NCI-H1417 (cell line): Measurements from ENCODE around the gene ATG9A.
"Not testable (repeated sequence)": the region's sequence is repeated elsewhere in the genome, so short reads cannot be mapped to it uniquely, and the experiment has no call there.

ENCODE experiments used
- DNase-seq, 3 experiments: peaks; one replicate each; lab custom pipeline; 2025; lab: John Stamatoyannopoulos, UW

ATG9A gene, protein sequence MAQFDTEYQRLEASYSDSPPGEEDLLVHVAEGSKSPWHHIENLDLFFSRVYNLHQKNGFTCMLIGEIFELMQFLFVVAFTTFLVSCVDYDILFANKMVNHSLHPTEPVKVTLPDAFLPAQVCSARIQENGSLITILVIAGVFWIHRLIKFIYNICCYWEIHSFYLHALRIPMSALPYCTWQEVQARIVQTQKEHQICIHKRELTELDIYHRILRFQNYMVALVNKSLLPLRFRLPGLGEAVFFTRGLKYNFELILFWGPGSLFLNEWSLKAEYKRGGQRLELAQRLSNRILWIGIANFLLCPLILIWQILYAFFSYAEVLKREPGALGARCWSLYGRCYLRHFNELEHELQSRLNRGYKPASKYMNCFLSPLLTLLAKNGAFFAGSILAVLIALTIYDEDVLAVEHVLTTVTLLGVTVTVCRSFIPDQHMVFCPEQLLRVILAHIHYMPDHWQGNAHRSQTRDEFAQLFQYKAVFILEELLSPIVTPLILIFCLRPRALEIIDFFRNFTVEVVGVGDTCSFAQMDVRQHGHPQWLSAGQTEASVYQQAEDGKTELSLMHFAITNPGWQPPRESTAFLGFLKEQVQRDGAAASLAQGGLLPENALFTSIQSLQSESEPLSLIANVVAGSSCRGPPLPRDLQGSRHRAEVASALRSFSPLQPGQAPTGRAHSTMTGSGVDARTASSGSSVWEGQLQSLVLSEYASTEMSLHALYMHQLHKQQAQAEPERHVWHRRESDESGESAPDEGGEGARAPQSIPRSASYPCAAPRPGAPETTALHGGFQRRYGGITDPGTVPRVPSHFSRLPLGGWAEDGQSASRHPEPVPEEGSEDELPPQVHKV

GRCh38 chr2:219229305-219230058, at the start of gene ATG9A, which contains the start of gene ANKZF1:
ATG9A (minus strand) TSS chr2:219229636; CDS start chr2:219228024, 1,612 bp downstream.
ANKZF1 (plus strand) TSS chr2:219229806; CDS start chr2:219230258, 452 bp downstream.
- peak; percentile 95 to 99 (median 98) for DNase-seq

GRCh38 chr2:219278655-219279150, 49.3 kb upstream of the ATG9A start:
- DNase-seq = no peak

- peak; percentile 61 to 83 (median 65) for DNase-seq
Observed at GRCh38 chr2:219277703-219278654, 48.5 kb upstream of the ATG9A start.

DNA sequence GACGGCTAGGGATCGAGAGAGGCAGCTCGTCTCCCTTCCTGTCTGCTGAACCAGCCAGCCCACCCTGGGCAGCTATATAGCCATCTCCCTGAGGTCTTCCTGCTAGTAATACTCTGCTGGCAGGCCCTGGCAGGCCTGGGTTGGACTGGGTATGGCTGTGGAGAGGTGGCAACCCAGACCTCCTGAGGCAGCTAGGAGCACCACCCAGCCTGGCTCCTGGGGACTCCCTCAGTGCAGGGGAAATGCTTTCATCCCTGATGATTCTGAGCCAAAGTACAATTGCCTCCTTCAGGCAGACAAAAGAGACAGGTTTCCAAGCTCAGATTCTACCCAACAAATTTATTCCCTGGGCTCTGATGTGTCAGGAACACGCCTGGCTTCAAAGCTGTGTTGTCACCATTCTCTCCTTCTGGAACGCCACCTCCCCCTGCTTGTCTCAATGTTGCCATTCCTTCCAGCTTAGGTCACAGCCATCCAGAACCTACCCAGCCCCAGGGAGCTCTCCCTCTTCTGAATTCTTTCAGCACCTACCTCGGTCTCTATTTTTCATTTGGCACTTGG, 45.0 kb upstream of the ATG9A start:
- DNase-seq = no peak

DNA sequence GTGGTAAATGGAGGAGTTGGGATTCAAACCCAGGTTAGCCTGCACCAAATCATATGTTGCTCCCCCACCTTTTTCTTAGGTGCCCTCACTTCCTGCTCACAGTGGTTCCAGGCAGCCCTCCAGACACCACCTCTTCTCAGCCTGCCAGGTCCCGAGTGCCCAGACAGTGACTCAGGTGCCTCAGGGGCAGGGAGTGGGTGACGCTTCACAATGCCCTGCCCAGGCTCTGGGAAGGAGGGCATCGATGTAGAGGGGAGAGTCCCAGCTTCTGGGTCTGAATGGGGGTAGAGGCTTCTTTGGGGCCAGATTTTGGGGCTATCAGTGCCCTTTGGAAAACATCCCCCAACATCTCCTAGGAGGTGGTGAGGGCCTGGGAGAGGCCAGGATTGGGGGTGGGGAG, 44.5 kb upstream of the ATG9A start:
- DNase-seq = no peak

DNA sequence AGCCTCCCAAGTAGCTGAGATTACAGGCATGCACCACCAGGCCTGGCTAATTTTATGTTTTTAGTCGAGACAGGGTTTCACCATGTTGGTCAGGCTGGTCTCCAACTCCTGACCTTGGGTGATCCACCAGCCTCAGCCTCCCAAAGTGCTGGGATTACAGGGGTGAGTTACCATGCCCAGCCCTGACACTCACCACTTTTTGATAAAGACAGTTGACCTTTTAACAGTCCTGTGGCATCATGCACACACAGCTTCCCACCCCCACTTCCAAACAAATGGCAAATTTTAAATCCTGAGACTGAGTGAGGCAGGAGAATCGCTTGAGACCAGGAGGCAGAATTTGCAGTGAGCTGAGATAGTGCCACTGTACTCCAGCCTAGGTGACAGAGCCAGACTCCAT, 43.6 kb upstream of the ATG9A start:
- DNase-seq = no peak

DNA sequence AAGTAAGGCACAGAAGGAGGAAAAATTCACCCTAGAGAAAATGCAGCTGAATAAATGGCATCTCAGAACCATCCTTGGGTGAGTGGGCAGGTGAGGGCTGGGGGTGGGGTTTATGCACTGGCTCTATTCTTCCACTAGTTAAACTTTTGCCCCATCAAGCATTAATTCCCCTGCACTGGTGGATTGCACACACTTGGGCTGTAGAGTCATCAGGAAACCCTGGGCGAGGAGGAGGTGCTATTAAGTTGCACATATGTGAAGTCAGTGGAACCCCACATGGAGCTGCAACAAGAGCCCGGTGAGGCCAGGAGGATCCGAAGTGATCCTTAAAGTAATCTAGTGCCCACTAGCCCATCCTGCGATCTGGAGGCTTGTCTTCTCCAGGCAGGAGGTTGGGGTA, 42.9 kb upstream of the ATG9A start:
- DNase-seq = no peak

DNA sequence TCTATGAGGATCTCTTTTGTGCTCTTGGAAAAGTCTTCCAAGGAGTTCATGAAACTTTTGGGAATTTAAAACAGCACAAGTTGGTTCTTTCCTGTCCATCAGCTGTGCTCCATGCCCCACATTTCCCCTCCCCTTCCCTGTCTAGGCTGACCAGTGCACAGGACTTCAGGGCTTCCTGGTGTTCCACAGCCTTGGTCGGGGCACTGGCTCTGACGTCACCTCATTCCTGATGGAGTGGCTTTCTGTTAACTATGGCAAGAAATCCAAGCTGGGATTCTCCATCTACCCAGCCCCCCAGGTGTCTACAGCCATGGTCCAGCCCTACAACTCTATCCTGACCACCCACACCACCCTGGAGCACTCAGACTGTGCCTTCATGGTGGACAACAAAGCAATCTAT, 41.6 kb upstream of the ATG9A start:
- no peak for DNase-seq

- no peak for DNase-seq
Observed at GRCh38 chr2:219270055-219270372, 40.6 kb upstream of the ATG9A start.

DNA sequence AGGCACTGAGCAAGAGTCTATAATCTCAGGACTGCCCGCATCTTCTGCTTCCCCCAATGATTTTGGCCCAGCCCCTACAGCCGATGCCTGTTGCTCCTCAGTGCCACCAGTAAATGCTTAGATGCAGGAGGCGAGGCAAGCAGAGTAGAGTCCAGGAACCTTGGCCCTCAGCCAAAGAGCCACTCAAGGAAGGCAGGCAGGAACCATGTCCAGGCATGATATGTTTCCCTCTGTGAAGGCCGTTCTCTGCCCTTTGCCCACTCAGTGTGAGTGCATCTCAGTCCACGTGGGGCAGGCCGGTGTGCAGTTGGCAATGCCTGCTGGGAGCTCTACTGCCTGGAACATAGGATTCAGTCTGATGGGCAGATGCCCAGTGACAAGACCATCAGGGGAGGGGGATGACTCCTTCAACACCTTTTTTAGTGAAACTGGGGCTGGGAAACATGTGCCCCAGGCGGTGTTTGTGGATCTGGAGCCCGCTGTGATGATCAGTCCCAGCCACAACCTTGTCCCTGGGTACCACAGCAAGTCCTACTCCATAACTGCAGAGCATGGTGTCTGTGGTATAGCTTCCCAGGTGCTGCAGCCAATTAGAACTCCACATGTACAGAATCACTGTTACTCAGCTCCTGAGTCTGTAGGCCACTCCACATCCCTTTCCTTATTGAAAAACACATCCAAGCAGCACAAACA, 40.1 kb upstream of the ATG9A start:
- peak; percentile 28 to 79 (median 64) for DNase-seq

- DNase-seq = no peak
Observed at GRCh38 chr2:219268294-219268693, 38.9 kb upstream of the ATG9A start.

- no peak for DNase-seq
Observed at GRCh38 chr2:219266886-219267285, 37.5 kb upstream of the ATG9A start.

DNA sequence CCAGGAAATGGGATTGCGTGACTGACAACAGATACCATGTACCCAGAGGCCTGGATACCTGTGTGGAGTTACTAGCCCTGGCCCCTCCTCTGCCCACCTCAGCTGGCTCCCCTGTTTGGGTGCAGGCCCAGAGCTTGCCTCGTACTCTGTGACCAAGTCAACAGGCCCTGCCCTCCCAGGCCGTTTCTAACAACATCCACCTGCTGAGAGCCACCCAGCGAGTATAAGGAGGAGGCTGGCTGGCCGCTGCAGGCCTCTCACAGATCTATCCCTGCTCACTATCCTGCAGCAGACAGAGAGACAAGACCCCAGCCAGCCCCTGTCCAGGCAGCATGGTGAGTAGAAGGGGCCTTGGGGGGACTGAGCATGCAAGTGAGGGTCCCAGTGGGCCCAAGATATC, 36.8 kb upstream of the ATG9A start:
- no peak for DNase-seq

DNA sequence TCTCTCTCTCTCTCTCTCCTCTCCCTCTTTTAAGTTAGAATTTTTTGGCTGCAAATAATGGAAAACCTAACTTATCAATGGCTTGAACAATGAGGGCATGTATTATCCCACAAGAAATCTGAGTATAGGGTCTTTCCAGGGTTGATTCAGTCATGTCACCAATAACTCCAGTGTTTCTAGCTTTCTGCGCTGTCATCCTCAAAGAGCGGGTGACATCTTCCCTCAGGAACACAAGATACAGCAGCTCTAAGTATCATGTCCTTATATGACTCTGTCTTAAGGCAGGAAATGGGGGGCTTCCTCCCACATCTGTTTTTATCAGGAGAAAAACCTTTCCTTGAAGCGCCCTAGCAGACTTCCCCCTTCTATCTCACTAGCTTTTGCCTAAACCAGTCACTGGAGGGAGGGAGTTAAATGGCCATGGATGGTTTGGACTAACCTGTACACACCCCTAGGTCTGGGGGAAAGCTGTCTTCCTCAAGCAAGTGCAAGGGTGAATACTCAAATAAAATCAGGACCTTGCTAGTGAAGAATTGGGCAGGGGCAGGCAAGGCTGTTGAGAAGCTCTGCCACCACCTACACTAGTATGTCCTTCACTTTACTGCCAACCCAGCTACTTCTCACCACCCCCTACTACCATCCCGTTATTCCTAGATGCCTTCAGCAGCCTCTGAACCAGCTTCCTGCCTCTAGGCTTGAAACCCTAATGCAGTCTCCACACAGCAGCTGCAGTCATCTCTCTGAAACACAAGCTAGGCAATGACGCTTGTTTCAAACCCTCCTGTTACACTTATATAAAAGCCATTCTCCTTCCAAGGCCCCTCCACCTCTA, 31.8 kb upstream of the ATG9A start:
- no peak for DNase-seq

DNA sequence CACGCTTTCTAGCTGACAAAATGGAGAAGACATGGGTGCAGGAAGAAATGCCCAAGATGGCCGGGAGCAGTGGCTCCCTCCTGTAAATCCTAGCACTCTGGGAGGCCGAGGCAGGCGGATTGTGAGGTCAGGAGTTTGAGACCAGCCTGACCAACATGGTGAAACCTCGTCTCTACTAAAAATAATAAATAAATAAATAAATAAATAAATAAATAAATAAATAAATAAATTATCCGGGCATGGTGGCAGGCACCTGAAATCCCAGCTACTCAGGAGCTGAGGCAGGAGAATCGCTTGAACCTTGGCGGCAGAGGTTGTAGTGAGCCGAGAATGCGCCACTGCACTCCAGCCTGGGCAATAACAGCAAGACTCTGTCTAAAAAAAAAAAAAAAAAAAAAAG, 29.5 kb upstream of the ATG9A start:
- not testable (repeated sequence) for DNase-seq

DNA sequence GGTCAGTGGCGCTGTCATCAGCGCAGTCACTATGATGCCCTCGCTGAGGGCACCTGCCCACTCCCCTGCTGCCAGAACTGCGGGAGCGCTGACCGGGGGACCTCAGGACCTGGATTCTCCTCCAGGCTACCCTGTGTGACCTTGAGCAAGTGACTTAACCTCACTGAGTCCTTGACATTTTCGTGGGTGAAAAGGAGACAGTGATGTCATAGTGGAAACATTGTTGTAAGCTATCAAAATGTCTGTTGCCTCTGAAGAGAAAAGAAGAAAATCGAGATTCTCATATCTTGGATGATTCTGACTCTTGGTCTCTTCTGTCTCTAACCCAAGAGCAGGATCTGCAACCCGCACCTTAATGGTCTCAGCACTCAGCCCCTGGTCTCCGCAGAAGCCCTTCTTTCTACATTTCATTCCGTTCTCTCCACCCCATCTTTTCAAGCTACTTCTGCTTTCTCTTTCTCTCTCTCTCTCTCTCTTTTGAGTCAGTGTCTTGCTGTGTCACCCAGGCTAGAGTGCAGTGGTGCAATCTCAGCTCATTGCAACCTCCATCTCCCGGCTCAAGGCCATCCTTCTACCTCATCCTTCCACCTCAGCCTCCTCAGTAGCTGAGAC, 25.3 kb upstream of the ATG9A start:
- no peak for DNase-seq

- DNase-seq = peak; percentile 78 to 85 (median 84)
Observed at GRCh38 chr2:219253753-219254589, 24.5 kb upstream of the ATG9A start, which contains the start of gene TUBA4A. TUBA4A (minus strand) TSS chr2:219253918; CDS start chr2:219253858, 60 bp downstream.
